COR-L47 (cell line): ENCODE measurements around the gene CAMK2A.

Experiments used
- DNase-seq: peaks from one replicate; lab custom pipeline; 2025; lab: John Stamatoyannopoulos, UW

The CAMK2A gene

DNA sequence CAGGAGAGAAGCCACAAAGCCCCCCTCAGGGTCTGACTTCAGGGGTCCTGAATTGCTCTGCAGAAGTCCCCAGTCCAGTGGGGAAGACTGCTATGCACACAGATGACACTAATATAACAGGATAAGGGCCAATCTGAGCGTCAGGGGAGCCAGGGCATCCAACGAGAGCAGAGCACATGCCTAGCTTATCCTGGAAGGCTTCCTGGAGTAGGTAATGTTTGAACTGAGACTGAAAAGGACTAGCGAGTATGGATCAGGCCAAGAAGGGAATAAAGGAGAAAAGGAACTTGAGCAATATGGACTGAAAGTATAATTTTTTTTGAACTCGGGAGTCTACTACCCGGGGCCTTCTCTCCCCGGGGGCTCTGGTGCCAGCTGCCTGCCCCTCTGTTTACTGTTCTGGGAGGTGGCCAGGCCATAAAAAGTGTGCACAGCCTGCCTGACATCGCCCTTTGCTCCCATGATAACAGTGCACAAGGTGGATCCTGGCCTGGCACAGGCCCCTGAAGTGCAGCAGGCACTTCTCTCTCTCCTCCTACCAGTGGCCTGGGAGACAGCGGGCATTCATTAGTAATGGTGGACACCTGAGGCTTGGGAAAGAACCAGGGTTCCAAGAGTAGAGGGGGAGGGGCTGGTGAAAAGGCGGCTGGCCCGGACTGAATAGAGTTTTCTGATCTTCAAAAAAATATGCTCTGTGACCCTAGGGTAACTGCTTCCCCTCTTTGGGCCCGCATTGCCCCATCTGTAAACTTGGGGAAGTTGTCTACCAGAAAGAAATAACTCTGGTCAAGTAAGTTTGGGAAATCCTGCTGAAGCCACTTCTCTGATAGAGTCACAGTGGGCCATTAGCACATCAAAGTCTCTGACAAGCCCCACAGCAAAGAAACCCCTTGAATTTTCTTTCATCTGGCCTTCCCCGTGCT is 104.3 kb downstream of the CAMK2A start:
- DNase-seq = no peak

DNA sequence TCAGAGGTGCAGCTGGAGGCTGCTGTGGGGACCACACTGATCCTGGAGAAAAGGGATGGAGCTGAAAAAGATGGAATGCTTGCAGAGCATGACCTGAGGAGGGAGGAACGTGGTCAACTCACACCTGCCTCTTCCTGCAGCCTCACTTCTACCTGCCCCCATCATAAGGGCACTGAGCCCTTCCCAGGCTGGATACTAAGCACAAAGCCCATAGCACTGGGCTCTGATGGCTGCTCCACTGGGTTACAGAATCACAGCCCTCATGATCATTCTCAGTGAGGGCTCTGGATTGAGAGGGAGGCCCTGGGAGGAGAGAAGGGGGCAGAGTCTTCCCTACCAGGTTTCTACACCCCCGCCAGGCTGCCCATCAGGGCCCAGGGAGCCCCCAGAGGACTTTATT is 105.6 kb downstream of the CAMK2A start:
- DNase-seq = no peak

DNA sequence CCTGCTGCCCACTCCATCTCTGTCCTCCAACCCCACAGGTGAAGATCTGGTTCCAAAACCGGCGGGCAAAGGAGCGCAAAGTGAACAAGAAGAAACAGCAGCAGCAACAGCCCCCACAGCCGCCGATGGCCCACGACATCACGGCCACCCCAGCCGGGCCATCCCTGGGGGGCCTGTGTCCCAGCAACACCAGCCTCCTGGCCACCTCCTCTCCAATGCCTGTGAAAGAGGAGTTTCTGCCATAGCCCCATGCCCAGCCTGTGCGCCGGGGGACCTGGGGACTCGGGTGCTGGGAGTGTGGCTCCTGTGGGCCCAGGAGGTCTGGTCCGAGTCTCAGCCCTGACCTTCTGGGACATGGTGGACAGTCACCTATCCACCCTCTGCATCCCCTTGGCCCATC is 106.1 kb downstream of the CAMK2A start:
- no peak for DNase-seq

- no peak for DNase-seq
Observed at GRCh38 chr5:150182774-150183173, 106.8 kb downstream of the CAMK2A start.

GRCh38 chr5:150181766-150182545 is 107.6 kb downstream of the CAMK2A start:
- no peak for DNase-seq

- no peak for DNase-seq
Observed at GRCh38 chr5:150181027-150181426, 108.5 kb downstream of the CAMK2A start.

GRCh38 chr5:150180241-150181026 is 109.1 kb downstream of the CAMK2A start:
- no peak for DNase-seq

GRCh38 chr5:150179019-150179620 is 110.5 kb downstream of the CAMK2A start:
- DNase-seq = no peak

DNA sequence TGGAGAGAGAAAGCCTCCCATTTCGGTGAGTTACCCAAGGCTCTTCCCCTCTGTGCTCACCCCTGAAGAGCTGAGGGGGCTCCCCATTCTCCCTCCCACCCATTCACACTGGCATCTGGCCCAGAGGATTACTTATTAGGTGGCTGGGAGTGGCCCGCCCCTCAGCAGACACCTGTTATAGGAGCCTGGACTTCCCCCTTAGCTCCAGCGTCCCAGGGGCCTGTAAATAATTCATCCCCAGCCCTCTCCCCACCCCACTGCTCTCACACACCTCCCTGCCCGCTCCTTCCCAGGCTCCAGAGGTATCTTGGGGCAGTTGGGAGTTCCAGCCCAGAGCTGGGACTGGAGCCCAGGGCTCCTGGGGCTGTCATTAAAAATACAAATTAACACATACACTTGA is 111.3 kb downstream of the CAMK2A start:
- no peak for DNase-seq

GRCh38 chr5:150177721-150178120 is 111.9 kb downstream of the CAMK2A start:
- no peak for DNase-seq

- no peak for DNase-seq
Observed at GRCh38 chr5:150176745-150177477, 112.7 kb downstream of the CAMK2A start.

- no peak for DNase-seq
Observed at GRCh38 chr5:150175536-150175935, 114.0 kb downstream of the CAMK2A start.

DNA sequence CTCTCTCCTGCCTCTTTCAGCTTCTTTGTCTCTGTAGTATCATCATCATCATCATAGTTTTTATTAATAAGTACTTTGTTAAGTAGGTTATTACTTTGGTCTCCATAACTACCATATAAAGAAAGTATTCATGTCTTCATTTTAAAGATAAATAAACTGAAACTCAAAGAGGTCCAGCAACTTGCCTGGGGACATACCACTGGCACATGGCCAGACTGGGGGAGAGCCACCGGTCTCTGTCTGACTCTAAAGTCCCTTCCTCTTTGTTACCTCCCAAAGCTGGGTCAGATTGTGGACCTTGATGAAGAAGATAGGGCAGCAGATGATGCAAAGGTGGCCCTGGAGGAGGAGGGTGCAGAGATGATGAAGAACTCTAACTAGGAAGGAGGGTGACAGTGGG is 114.5 kb downstream of the CAMK2A start:
- DNase-seq = no peak

DNA sequence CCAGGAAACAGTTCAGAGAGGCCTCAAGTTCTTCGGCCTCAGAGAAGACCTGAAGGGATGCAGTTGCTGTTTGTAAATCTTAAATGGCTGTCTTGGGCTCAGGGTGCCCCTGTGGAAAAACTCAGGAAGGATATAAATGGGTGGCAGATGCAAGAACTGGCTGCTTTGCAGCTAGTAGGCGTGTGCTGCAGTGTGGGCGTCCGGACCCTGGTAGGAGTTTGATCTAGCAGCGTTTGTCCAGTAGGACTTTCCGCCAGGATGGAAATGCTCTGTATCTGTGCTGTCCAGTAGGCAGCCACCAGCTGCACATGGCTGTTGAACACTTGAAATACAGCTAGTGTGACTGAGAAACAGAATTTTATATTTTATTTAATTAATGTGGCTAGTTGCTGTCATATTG is 115.3 kb downstream of the CAMK2A start:
- no peak for DNase-seq

DNA sequence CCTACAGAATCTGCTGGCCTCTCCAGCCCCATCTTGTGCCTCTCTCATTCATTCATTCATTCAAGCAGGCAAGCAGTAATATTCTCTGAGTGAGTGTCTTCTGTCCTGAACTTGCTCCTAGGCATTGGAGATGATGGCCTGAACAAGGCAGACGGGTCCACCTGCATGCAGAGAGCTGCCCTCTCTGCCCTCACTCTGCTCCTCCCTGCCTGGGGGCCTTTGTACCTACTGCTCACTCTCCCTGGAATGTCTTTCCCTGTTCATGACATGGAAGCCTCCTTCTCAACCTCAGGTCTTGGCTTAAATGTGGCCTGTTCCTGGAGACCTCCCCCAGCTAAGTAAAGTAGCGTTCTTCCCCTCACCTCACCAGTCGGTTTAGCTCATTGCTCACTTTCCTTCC is 116.4 kb downstream of the CAMK2A start:
- DNase-seq = no peak

DNA sequence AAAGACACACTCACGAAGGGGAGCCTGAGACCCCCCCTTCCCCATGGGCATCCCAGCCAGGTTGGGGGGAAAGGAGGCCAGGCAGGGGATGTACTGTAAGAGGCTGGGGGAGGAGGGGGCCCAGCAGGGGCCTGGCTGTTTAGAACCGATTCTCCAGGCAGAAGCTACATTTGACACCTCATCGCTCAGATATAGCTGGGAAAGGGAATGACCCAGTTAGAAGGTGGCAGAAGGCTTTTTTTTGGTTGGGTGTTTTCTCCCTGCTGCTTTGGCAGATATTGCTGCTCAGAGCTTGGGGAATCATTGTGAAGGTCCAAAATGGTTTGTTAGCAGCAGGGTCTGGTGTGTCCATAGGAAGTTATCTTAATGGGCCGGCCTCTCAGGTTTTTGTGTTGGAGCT is 117.0 kb downstream of the CAMK2A start:
- DNase-seq = no peak

DNA sequence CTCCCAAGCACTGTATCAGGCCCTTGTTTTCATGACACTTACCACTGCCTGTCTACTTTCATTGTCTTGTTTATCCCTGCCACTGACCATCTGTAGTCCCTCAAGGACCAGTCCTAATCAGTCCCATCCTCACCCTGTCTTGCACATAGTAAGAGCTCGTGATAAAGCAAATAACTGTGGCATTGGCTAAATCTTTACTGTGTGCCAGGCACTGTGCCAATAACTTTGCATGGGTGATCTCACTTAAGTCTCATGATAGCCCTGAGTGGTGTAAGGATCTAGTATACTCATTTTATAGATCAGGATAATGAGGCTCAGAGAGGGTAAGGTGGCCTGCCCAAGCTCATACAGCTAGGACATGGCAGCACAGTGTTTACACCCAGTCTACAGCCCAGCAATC is 117.4 kb downstream of the CAMK2A start:
- DNase-seq = no peak
